GM21528 (cell line): ENCODE results near the gene FBXW9.
A peak's percentile ranks its signal among the peaks of the same experiment; 100 is the strongest.
"Not testable (repeated sequence)": the region's sequence is repeated elsewhere in the genome, so short reads cannot be mapped to it uniquely, and the experiment has no call there.

Experiments used
- ATAC-seq: cut with Tn5 transposase; IDR thresholded peaks from one replicate; pipeline ENCODE4 v1.9.1; 2021; ENCODE audit warnings: mild to moderate bottlenecking, moderate library complexity; ENCODE audit not compliant: unreplicated experiment, low FRiP score

FBXW9 gene

GRCh38 chr19:12715929-12716328 is 19.5 kb upstream of the FBXW9 start:
- ATAC-seq: no peak

DNA sequence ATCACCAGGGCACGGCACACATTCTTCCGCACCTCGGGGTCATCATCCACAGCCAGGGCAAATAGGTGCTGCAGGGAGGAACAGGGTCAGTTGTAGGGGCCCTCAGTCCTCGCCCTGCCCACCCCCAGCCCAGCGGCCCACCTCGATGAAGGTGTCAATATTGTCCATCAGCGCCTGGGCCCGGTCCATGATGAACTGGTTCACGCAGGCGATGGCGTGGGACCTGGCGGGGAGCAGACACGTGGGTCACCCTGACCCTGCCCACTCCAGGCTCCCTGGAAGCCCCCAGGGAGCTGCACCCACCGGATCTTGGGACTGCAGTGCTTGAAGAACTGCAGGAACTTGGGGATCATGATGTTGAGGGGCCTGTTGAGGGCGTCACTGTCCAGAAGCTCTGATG is 18.7 kb upstream of the FBXW9 start:
- ATAC-seq: no peak

GRCh38 chr19:12713304-12713703 is 16.9 kb upstream of the FBXW9 start:
- ATAC-seq: not testable (repeated sequence)

- not testable (repeated sequence) for ATAC-seq
Observed at GRCh38 chr19:12712077-12712476, 15.6 kb upstream of the FBXW9 start.

GRCh38 chr19:12711187-12711586 is 14.8 kb upstream of the FBXW9 start:
- ATAC-seq: no peak

GRCh38 chr19:12708641-12709040 is 12.2 kb upstream of the FBXW9 start:
- ATAC-seq: no peak

DNA sequence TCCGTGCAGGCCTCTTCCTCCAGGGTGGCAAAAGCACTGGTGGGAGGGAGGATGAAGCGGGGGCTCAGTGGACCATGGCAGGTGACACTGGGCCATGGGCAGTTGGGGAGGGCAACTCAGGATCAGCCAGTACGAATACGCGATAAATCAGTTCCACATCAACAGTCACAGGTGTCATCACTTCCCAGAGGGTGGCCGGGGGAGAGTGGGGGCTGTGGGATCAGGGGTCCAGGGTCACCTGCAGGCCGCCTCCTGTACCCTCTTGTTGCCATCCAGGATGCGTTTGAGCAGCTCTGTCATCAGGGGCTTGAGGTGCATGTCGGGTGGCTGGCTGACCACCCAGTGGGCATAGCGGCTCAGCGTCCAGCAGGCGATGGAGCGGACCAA is 9.9 kb upstream of the FBXW9 start:
- ATAC-seq: no peak

DNA sequence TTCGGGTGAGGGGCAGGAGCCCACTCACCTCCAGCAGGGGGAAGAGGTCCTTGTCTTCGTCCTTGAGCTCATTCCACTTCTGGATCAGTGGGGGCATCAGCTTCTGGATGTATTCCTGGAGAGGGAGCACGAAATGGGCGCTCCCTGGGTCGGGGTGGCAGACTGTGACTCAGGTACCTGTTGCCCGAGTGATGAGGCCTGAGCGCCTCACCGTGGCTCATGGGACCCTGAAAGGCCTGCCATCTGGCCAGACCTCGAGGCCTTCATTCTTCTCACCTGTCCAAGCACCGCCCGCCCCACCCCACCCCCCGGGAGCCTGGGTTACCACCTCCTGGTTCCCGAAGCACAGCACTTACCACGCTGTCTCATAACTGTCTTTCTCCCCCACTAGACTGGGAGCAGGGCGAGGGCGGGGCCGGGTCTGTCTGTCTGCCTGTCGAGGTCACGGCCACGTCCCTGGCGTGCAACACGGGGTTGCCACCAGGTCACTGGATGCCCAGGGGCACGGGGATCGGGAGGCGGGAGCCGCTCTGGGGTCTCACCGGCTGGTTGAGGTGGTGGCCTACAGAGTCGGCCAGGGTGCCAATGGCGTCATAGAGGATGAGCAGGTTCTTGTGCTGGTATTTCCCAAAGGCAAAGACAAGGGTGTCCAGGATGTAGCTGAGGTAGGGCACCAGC is 9.4 kb upstream of the FBXW9 start:
- no peak for ATAC-seq

GRCh38 chr19:12705169-12705568 is 8.7 kb upstream of the FBXW9 start:
- ATAC-seq: no peak

GRCh38 chr19:12703046-12703445 is 6.6 kb upstream of the FBXW9 start:
- no peak for ATAC-seq

- ATAC-seq: no peak
Observed at GRCh38 chr19:12701596-12702282, 5.3 kb upstream of the FBXW9 start.

DNA sequence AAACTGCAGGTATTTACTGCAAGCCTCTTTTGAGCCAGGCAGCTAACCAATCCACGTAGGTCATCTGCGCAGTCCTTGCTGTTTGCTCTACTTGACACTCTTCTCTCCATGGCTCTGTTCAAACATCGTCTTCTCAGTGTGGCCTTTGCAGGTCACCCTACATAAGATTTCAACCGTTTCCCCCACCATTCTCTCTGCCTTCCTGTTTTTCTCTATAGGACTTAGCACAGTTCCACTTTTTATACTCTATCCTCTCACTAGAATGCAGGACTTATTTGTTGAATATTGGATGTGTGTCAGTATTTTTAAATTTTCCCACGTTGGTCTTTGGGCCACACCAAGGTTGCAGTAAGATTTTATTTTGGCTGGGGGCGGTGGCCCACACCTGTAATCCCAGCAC is 1.7 kb upstream of the FBXW9 start:
- ATAC-seq: no peak

DNA sequence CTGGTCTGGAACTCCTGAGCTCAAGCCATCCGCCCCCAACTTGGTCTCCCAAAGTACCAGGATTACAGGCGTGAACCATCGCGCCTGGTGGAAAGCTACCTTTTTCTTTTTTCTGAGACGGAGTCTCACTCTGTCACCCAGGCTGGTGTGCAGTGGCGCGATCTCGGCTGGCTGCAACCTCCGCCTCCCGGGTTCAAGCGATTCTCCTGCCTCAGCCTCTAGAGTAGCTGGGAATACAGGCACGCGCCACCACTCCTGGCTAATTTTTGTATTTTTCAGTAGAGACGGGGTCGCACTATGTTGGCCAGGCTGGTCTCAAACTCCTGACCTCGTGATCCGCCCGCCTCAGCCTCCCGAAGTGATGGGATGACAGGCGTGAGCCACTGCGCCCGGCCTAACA is 994 bp upstream of the FBXW9 start:
- not testable (repeated sequence) for ATAC-seq

GRCh38 chr19:12695997-12696365 is 450 bp downstream of the FBXW9 start:
- peak; percentile 22 for ATAC-seq

DNA sequence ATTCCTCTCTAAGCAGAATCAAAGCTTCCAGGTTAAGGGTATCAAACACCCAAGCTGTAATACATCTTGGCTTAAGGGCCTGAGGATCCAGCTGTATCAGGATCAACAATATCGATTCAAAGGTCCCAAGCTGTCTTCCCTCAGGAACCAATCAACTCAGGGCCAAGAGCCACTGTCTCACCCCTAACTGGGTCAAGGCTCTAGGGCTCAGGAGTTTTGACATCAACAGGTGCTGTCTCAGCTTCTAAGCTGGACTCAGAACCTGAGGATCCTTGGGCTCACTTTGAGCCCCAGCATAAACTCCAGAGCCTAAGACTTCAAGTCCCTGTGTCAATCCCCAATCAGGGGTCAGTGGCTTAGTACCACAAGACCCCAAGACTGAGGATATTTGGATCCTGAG is 917 bp downstream of the FBXW9 start:
- ATAC-seq: peak; percentile 8

- ATAC-seq: no peak
Observed at GRCh38 chr19:12695096-12695495, 1.3 kb downstream of the FBXW9 start.

DNA sequence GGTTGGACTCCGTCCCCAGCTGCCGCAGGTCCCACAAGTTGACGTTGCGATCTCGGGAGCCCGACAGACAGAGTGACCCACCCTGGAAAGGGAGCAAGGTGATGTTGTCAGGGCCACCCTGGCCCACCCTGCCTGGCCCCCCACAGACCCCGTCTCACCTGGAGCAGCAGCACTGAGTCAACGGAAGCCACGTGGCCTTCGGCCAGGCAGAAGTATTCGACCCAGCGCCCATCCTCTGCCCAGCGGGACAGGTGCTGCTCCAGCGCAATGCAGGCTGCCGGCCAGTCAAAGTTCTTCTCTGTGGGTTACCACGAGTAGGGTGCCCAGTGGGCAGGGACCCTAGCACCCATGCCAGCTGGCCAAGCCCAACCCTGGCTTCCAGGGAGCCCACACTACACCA is 1.8 kb downstream of the FBXW9 start:
- ATAC-seq: no peak

- ATAC-seq: no peak
Observed at GRCh38 chr19:12692960-12693359, 3.5 kb downstream of the FBXW9 start.

GRCh38 chr19:12689581-12690216 is 6.7 kb downstream of the FBXW9 start:
- no peak for ATAC-seq

- ATAC-seq: no peak
Observed at GRCh38 chr19:12689012-12689411, 7.4 kb downstream of the FBXW9 start.

- no peak for ATAC-seq
Observed at GRCh38 chr19:12687496-12688196, 8.8 kb downstream of the FBXW9 start, which contains the start of gene GNG14. Gene GNG14 (plus strand): TSS chr19:12687998. CDS start chr19:12688049, 51 bp downstream.
